K562 (cell line): Measurements from ENCODE around the gene LTA4H. TPM values are rescaled to one million over a fixed set of nuclear protein-coding genes. Genes with fewer than 3 reads are reported as not detected.

Experiments
- ATAC-seq: fragments of 200-7000 bp; cut with Tn5 transposase; 3 replicates; pipeline ENCODE4 v1.9.1; 2020; ENCODE audit warnings: moderate library complexity
- BruUV-seq: library from RNA; stranded (reverse); fragments of 400-500 nt; replicated peaks from 2 replicates; lab custom pipeline; 2021; lab: Mats Ljungman, UMichigan
- CTCF ChIA-PET: fragments of 300-600 bp; formaldehyde crosslinking; extraction: SDS; loops from one replicate; lab custom pipeline; 2021; ENCODE audit warnings: low intra/inter-chr PET ratio; lab: Yijun Ruan, JAX
- POLR2A ChIA-PET: fragments of 300-600, 350-650 bp; sonication (Branson Sonifier 250); formaldehyde crosslinking; extraction: SDS; loops from one replicate; lab custom pipeline; 2021; ENCODE audit warnings: antibody characterized with exemption, inconsistent platforms; lab: Yijun Ruan, JAX
- DNase-seq, 4 experiments: peaks; one replicate each; pipeline versions ENCODE4 v3.0.0 to v3.0.0-alpha.2; 2011 to 2018; ENCODE audit warnings: low spot score in 3 of 4, mixed read lengths in 3 of 4; ENCODE audit errors: extremely low read depth in 1 of 4
- FAIRE-seq: peaks from 2 replicates; lab custom pipeline; 2011; peaks lifted over from hg19 to GRCh38; lab: Jason Lieb, UNC
- H2AFZ ChIP-seq: 2 replicates; pipeline ENCODE4 v1.6.0; 2011; ENCODE audit warnings: low read depth, low read length, control low read depth, inconsistent platforms
- H3K27ac ChIP-seq: fragments of 200-600 bp; 3 replicates; pipeline ENCODE4 v1.8.0; 2011; ENCODE audit warnings: low read depth, mild to moderate bottlenecking, control low read depth, inconsistent platforms, low read length, moderate library complexity, mixed read lengths; ENCODE audit errors: extremely low read depth
- H3K27me3 ChIP-seq, 2 experiments: fragments of 300-600 bp in 1 of 2; 2 replicates in 1 of 2; 3 replicates in 1 of 2; pipeline versions ENCODE4 v1.6.0 to v1.8.0; 2011; ENCODE audit warnings: inconsistent platforms in 2 of 2, low read length in 2 of 2, mild to moderate bottlenecking in 1 of 2, mixed read lengths in 1 of 2, moderate library complexity in 1 of 2; ENCODE audit not compliant: control insufficient read depth in 2 of 2, insufficient read depth in 2 of 2
- H3K36me3 ChIP-seq: fragments of 300-600 bp; 3 replicates; pipeline ENCODE4 v1.8.0; 2011; ENCODE audit warnings: mild to moderate bottlenecking, low read length, inconsistent platforms; ENCODE audit not compliant: control insufficient read depth, insufficient read depth
- H3K4me1 ChIP-seq, 2 experiments: fragments of 200-600 bp in 1 of 2; replicated peaks in 1 of 2; 2 replicates in 1 of 2; 3 replicates in 1 of 2; pipeline versions ENCODE4 v1.5.1 to v1.8.0; 2011; ENCODE audit warnings: inconsistent platforms in 2 of 2, low read length in 2 of 2, mild to moderate bottlenecking in 1 of 2, mixed read lengths in 1 of 2, moderate library complexity in 1 of 2; ENCODE audit not compliant: control insufficient read depth in 2 of 2, insufficient read depth in 2 of 2
- H3K4me2 ChIP-seq: 2 replicates; pipeline ENCODE4 v1.6.1; 2011; ENCODE audit warnings: low read length, control low read depth, inconsistent platforms, mixed read lengths; ENCODE audit not compliant: insufficient read depth
- H3K4me3 ChIP-seq: fragments of 200-600 bp; sonication (generic), shearing (Covaris generic); 2 replicates; pipeline ENCODE4 v1.5.1; 2016; ENCODE audit warnings: control low read depth, inconsistent platforms
- H3K79me2 ChIP-seq: fragments of 200-600 bp; 3 replicates; pipeline ENCODE4 v1.8.0; 2011; ENCODE audit warnings: low read length, inconsistent platforms; ENCODE audit not compliant: control insufficient read depth, insufficient read depth
- H3K9ac ChIP-seq, 2 experiments: 2 replicates each; pipeline versions ENCODE4 v1.6.0 to v1.6.1; 2011; ENCODE audit warnings: low read depth in 2 of 2, low read length in 2 of 2, control low read depth in 1 of 2, inconsistent platforms in 1 of 2, mild to moderate bottlenecking in 1 of 2, mixed read lengths in 1 of 2; ENCODE audit not compliant: insufficient read depth in 1 of 2
- H3K9me1 ChIP-seq: one replicate; pipeline ENCODE4 v1.6.0; 2011; ENCODE audit warnings: inconsistent platforms, mild to moderate bottlenecking, low read length, moderate library complexity; ENCODE audit not compliant: control insufficient read depth, insufficient read depth
- H3K9me3 ChIP-seq: replicated peaks from 2 replicates; pipeline ENCODE4 v1.5.1; 2011; ENCODE audit warnings: low read depth, low read length, inconsistent platforms; ENCODE audit not compliant: control insufficient read depth, insufficient read depth
- H4K20me1 ChIP-seq: replicated peaks from 2 replicates; pipeline ENCODE4 v1.6.1; 2011; ENCODE audit warnings: low read length, inconsistent platforms, mixed read lengths; ENCODE audit not compliant: control insufficient read depth, insufficient read depth
- BDP1 ChIP-seq: IDR thresholded peaks from 3 replicates; pipeline ENCODE4 v1.6.1; 2011; ENCODE audit not compliant: insufficient read length, insufficient read depth
- BRCA1 ChIP-seq, 2 experiments: fragments of 450-650 bp in 1 of 2; sonication (generic) in 1 of 2; formaldehyde crosslinking in 1 of 2; IDR thresholded peaks; 2 replicates each; pipeline versions ENCODE4 v1.5.0 to v1.6.1; 2017 to 2020; ENCODE audit warnings: mild to moderate bottlenecking in 1 of 2, missing genetic modification reagents in 1 of 2
- CBX2 ChIP-seq: fragments of 200-600 bp; sonication (generic); IDR thresholded peaks from one replicate; pipeline ENCODE4 v1.6.1; 2012; ENCODE audit warnings: mild to moderate bottlenecking, low read length, inconsistent platforms; ENCODE audit not compliant: insufficient read depth, poor library complexity, severe bottlenecking
- GTF2F1 ChIP-seq: IDR thresholded peaks from 2 replicates; pipeline ENCODE4 v1.6.1; 2011; ENCODE audit warnings: low read depth, low read length, improper control_type of control experiment
- PTBP1 ChIP-seq: fragments of 200-400 bp; formaldehyde crosslinking; IDR thresholded peaks from 2 replicates; pipeline ENCODE4 v1.6.1; 2017; ENCODE audit warnings: low read depth, low read length
- RBM25 ChIP-seq: fragments of 200-400 bp; formaldehyde crosslinking; IDR thresholded peaks from 2 replicates; pipeline ENCODE4 v1.6.1; 2018; ENCODE audit warnings: low read length, low read depth, moderate library complexity; ENCODE audit not compliant: severe bottlenecking
- RNF219 ChIP-seq: fragments of 250-450 bp; sonication (Bioruptor Pico); IDR thresholded peaks from 2 replicates; pipeline ENCODE4 v1.5.0; 2022; ENCODE audit warnings: mild to moderate bottlenecking
- SAP30 ChIP-seq: fragments of 200-600 bp; sonication (generic); IDR thresholded peaks from 2 replicates; pipeline ENCODE4 v1.6.1; 2012; ENCODE audit warnings: borderline replicate concordance, low read depth, mild to moderate bottlenecking, moderate library complexity, low read length, control low read depth, inconsistent platforms; ENCODE audit not compliant: insufficient read depth, poor library complexity, severe bottlenecking
- THRA ChIP-seq: fragments of 450-650 bp; IDR thresholded peaks from 2 replicates; pipeline ENCODE4 v1.6.1; 2017; ENCODE audit warnings: mild to moderate bottlenecking, moderate library complexity
- YY1 ChIP-seq, 3 experiments: IDR thresholded peaks; 2 replicates each; pipeline ENCODE4 v1.6.1; 2011; ENCODE audit warnings: low read length in 2 of 3, mild to moderate bottlenecking in 2 of 3, moderate library complexity in 2 of 3, borderline replicate concordance in 1 of 3, control low read depth in 1 of 3, low read depth in 1 of 3; ENCODE audit not compliant: insufficient read depth in 3 of 3, insufficient replicate concordance in 2 of 3, control insufficient read depth in 1 of 3, insufficient read length in 1 of 3; ENCODE audit errors: extremely low read depth in 1 of 3
- ZNF23 ChIP-seq: fragments of 250-450 bp; sonication (Bioruptor Pico); IDR thresholded peaks from 2 replicates; pipeline ENCODE4 v1.4.0; 2020; ENCODE audit warnings: mild to moderate bottlenecking
- ZNF449 ChIP-seq: fragments of 250-450 bp; sonication (Bioruptor Pico); IDR thresholded peaks from 2 replicates; pipeline ENCODE4 v1.8.0; 2022; ENCODE audit warnings: moderate library complexity, mild to moderate bottlenecking, inconsistent platforms
- ZNF584 ChIP-seq: fragments of 200-800 bp; sonication (Bioruptor generic); IDR thresholded peaks from 2 replicates; pipeline ENCODE4 v1.6.1; 2016; ENCODE audit warnings: low read depth, mild to moderate bottlenecking, missing genetic modification characterization, missing compliant biosample characterization
- WGBS: fragments of 100-300 bp; shearing (Covaris generic); methylation state at CpG from one replicate; pipeline ENCODE4 v1.1.6; 2016; ENCODE audit warnings: low coverage, mixed read lengths; ENCODE audit not compliant: insufficient coverage; ENCODE audit errors: missing lambda C conversion rate; 5-methylcytosine and 5-hydroxymethylcytosine counted together
- in situ Hi-C: fragments of 300-500 bp; cut with MboI; formaldehyde crosslinking; loops from 4 replicates; pipeline ENCODE4 v1.15.0; 2018; ENCODE audit warnings: inconsistent platforms, mixed read lengths
- intact Hi-C: fragments of 100-400 bp; cut with micrococcal nuclease; formaldehyde crosslinking; loops from 2 replicates; pipeline ENCODE4 v1.14.2; 2022
- polyA plus RNA-seq, 8 experiments: library from polyadenylated mRNA; depleted of rRNA in 4 of 8; stranded (reverse) in 5 of 8; unstranded in 3 of 8; fragments of >200 nt; fragmentation: Nextera tagmentation in 2 of 8; fragmentation: Illumina TruSeq in 1 of 8; extraction: Ambion mirVana in 2 of 8; extraction: Trizol in 1 of 8; gene quantifications; 2 replicates each; pipeline versions ENCODE4 v1.2.1 to v1.2.3, GENCODE V29; 2011 to 2014; ENCODE audit warnings: inconsistent platforms in 1 of 8, missing spikeins in 1 of 8
- total RNA-seq, 7 experiments: library from RNA; depleted of rRNA in 6 of 7; stranded (reverse); fragments of >200 nt in 6 of 7; fragmentation: Illumina TruSeq in 2 of 7; extraction: Trizol in 2 of 7; gene quantifications; 2 replicates each; pipeline versions ENCODE4 v1.2.1 to v1.2.3, GENCODE V29; 2011 to 2021; ENCODE audit warnings: low replicate concordance in 1 of 7

Gene LTA4H
- total and polyA plus RNA-seq, 9 of the 15 experiments (the other 6 are each of a cell fraction or from before 2014, with no cell fraction given): 25.2 to 58.1 (median 40.5) TPM

GRCh38 chr12:95995238-95996031 is 40.0 kb downstream of the LTA4H start (continued):
- TF ChIP-seq ZNF449 (CRISPR knock-in tag) (no peak), SAP30 (no peak), CBX2 (no peak)

- DNase-seq (no peak), FAIRE-seq (no peak), ATAC-seq (no peak)
- no peak overlapping the region for H3K4me2 ChIP-seq
- POLR2A ChIA-PET: interaction anchor here (0.6 to 1.1 kb wide), 2 partner anchors 29 to 55 kb away, joined by 3 read pairs; no protein-coding TSS in a partner anchor
- no TSS peak for BruUV-seq
- no peak overlapping the region for H3K4me3 ChIP-seq
- H3K27me3 ChIP-seq: peaks cover 6 to 28% of the 10 kb centered on the region in 2 experiments; a peak in 4 of 5 replicates
- no peaks in the 10 kb centered on the region for H3K9me1 ChIP-seq
- H3K4me1 ChIP-seq: peaks cover 0 to 5% of the 10 kb centered on the region in 2 experiments; a peak in 1 of 5 replicates
- in situ Hi-C loops (no loop called here), intact Hi-C loops (loop anchor here (10.0 kb wide), 1 partner anchor 370 kb away; no protein-coding TSS in a partner anchor)
- no peaks in the 10 kb centered on the region for H3K9me3 ChIP-seq
- no peaks in the 10 kb centered on the region for H3K79me2 ChIP-seq
- WGBS: 5% methylated on average over 5 of the region's 5 CpGs
- no peak overlapping the region for H3K9ac ChIP-seq
- H3K36me3 ChIP-seq: no peaks in the 10 kb centered on the region
- CTCF ChIA-PET: no interaction called here
- H2AFZ ChIP-seq: no peak overlapping the region
- no peaks in the 10 kb centered on the region; the same call in 1 of the 2 replicates for H4K20me1 ChIP-seq
- no peak overlapping the region for H3K27ac ChIP-seq
- TF ChIP-seq ZNF23: no peak
- TF ChIP-seq BRCA1 (IDR thresholded peaks at IDR 0.05): no peak
- no peak for TF ChIP-seq BRCA1 (CRISPR knock-in tag; IDR thresholded peaks at IDR 0.05)
- no peak for TF ChIP-seq RNF219
- TF ChIP-seq BDP1: no peak
- no peak for TF ChIP-seq PTBP1
- TF ChIP-seq THRA: no peak
- TF ChIP-seq GTF2F1: no peak
- no peak for TF ChIP-seq YY1 (IDR thresholded peaks at IDR 0.05; ENCODE audit: borderline replicate concordance in 1 of 3, control insufficient read depth in 1 of 3, extremely low read depth in 1 of 3, insufficient read depth in 3 of 3, insufficient read length in 1 of 3, insufficient replicate concordance in 2 of 3, low read depth in 1 of 3, low read length in 2 of 3)
- TF ChIP-seq ZNF584 (CRISPR knock-in tag): no peak
- no peak for TF ChIP-seq RBM25
Observed at GRCh38 chr12:95994476-95994875, 40.9 kb downstream of the LTA4H start.
